IMR-90 (cell line): Measurements from ENCODE around the gene GCN1. TPM values are rescaled to one million over a fixed set of nuclear protein-coding genes. Genes with fewer than 3 reads are reported as not detected.

Experiments
- ATAC-seq: fragments of 200-7000 bp; cut with Tn5 transposase; 2 replicates; pipeline ENCODE4 v1.9.1; 2020; ENCODE audit warnings: low read depth, mild to moderate bottlenecking, moderate library complexity
- BruUV-seq: library from RNA; stranded (reverse); fragments of 400-500 nt; replicated peaks from 2 replicates; lab custom pipeline; 2021; lab: Mats Ljungman, UMichigan
- CTCF ChIA-PET: fragments of 300-600 bp; formaldehyde crosslinking; extraction: SDS; loops from one replicate; lab custom pipeline; 2021; ENCODE audit warnings: antibody characterized with exemption; lab: Yijun Ruan, JAX
- POLR2A ChIA-PET: fragments of 300-600 bp; sonication (Branson Sonifier 250); formaldehyde crosslinking; loops from one replicate; lab custom pipeline; 2022; ENCODE audit warnings: antibody characterized with exemption; ENCODE audit not compliant: unreplicated experiment; lab: Charles Lee
- DNase-seq: peaks from one replicate; pipeline ENCODE4 v3.0.0; 2013
- H2AFZ ChIP-seq: replicated peaks from 2 replicates; pipeline ENCODE3; 2013; ENCODE audit warnings: low read length, mild to moderate bottlenecking; ENCODE audit not compliant: poor library complexity
- H2AK5ac ChIP-seq: 2 replicates; pipeline ENCODE4 v1.6.1; 2013; ENCODE audit warnings: low read depth, low read length, inconsistent platforms
- H2AK9ac ChIP-seq: replicated peaks from 2 replicates; pipeline ENCODE3; 2013; ENCODE audit warnings: mild to moderate bottlenecking, low read depth, low read length, moderate library complexity; ENCODE audit not compliant: poor library complexity
- H2BK120ac ChIP-seq: 2 replicates; pipeline ENCODE4 v1.6.1; 2013; ENCODE audit warnings: low read depth, low read length, inconsistent platforms
- H2BK15ac ChIP-seq: 3 replicates; pipeline ENCODE4 v1.6.1; 2013; ENCODE audit warnings: low read depth, low read length, inconsistent platforms
- H2BK20ac ChIP-seq: 2 replicates; pipeline ENCODE4 v1.6.1; 2013; ENCODE audit warnings: low read depth, mild to moderate bottlenecking, inconsistent platforms, low read length, moderate library complexity
- H2BK5ac ChIP-seq: 2 replicates; pipeline ENCODE4 v1.6.1; 2013; ENCODE audit warnings: mild to moderate bottlenecking, low read depth, low read length, inconsistent platforms; ENCODE audit not compliant: poor library complexity, severe bottlenecking
- H3K14ac ChIP-seq: replicated peaks from 2 replicates; pipeline ENCODE4 v1.6.1; 2013; ENCODE audit warnings: low read depth, low read length, inconsistent platforms
- H3K18ac ChIP-seq: 2 replicates; pipeline ENCODE4 v1.6.1; 2013; ENCODE audit warnings: low read depth, low read length, control low read depth
- H3K23ac ChIP-seq: 2 replicates; pipeline ENCODE4 v1.6.1; 2013; ENCODE audit warnings: low read depth, low read length, inconsistent platforms
- H3K27ac ChIP-seq: 2 replicates; pipeline ENCODE4 v1.5.1; 2013; ENCODE audit warnings: mild to moderate bottlenecking, control low read depth, low read length; ENCODE audit not compliant: insufficient read depth
- H3K27me3 ChIP-seq: 2 replicates; pipeline ENCODE4 v1.6.1; 2013; ENCODE audit warnings: low read length; ENCODE audit not compliant: control insufficient read depth, insufficient read depth
- H3K36me3 ChIP-seq: 2 replicates; pipeline ENCODE4 v1.6.1; 2013; ENCODE audit warnings: low read length, mixed read lengths; ENCODE audit not compliant: control insufficient read depth, insufficient read depth
- H3K4ac ChIP-seq: 2 replicates; pipeline ENCODE4 v1.6.1; 2013; ENCODE audit warnings: low read depth, low read length, inconsistent platforms
- H3K4me1 ChIP-seq: 2 replicates; pipeline ENCODE4 v1.6.1; 2013; ENCODE audit warnings: low read length, mixed read lengths; ENCODE audit not compliant: control insufficient read depth, insufficient read depth
- H3K4me2 ChIP-seq: 2 replicates; pipeline ENCODE4 v1.6.1; 2013; ENCODE audit warnings: low read depth, mild to moderate bottlenecking, control low read depth, low read length, moderate library complexity
- H3K4me3 ChIP-seq: 2 replicates; pipeline ENCODE4 v1.5.1; 2013; ENCODE audit warnings: low read depth, mild to moderate bottlenecking, control low read depth, low read length, moderate library complexity; ENCODE audit not compliant: insufficient read depth
- H3K56ac ChIP-seq: 2 replicates; pipeline ENCODE4 v1.6.1; 2013; ENCODE audit warnings: low read length, inconsistent platforms; ENCODE audit not compliant: insufficient read depth; ENCODE audit errors: extremely low read depth
- H3K79me1 ChIP-seq, 2 experiments: 2 replicates each; pipeline ENCODE4 v1.6.1; 2013; ENCODE audit warnings: low read length in 2 of 2, inconsistent platforms in 1 of 2, low read depth in 1 of 2
- H3K9ac ChIP-seq: 2 replicates; pipeline ENCODE4 v1.6.1; 2013; ENCODE audit warnings: low read depth, low read length, control low read depth
- H3K9me1 ChIP-seq: 2 replicates; pipeline ENCODE4 v1.6.1; 2013; ENCODE audit warnings: low read length, inconsistent platforms; ENCODE audit not compliant: insufficient read depth
- H3K9me3 ChIP-seq: 2 replicates; pipeline ENCODE4 v1.6.1; 2013; ENCODE audit warnings: low read length; ENCODE audit not compliant: control insufficient read depth, insufficient read depth
- H4K20me1 ChIP-seq: 2 replicates; pipeline ENCODE4 v1.6.1; 2013; ENCODE audit warnings: low read length, inconsistent platforms; ENCODE audit not compliant: insufficient read depth
- H4K5ac ChIP-seq: 2 replicates; pipeline ENCODE4 v1.6.1; 2013; ENCODE audit warnings: mild to moderate bottlenecking, low read depth, low read length, control low read depth
- H4K8ac ChIP-seq, 2 experiments: 2 replicates each; pipeline ENCODE4 v1.6.1; 2013; ENCODE audit warnings: low read depth in 2 of 2, low read length in 2 of 2, control low read depth in 1 of 2, inconsistent platforms in 1 of 2
- H4K91ac ChIP-seq: 2 replicates; pipeline ENCODE4 v1.6.1; 2013; ENCODE audit warnings: low read depth, low read length, inconsistent platforms; ENCODE audit not compliant: insufficient read depth
- BHLHE40 ChIP-seq: fragments of 150-350 bp; IDR thresholded peaks from 2 replicates; pipeline ENCODE4 v1.6.1; 2016; ENCODE audit warnings: mild to moderate bottlenecking, low read depth, low read length
- CEBPB ChIP-seq: IDR thresholded peaks from 2 replicates; pipeline ENCODE4 v1.6.1; 2012; ENCODE audit warnings: low read depth, low read length, improper control_type of control experiment
- CTCF ChIP-seq: conservative IDR thresholded peaks from 2 replicates; pipeline ENCODE4 v1.5.1; 2012; ENCODE audit warnings: mild to moderate bottlenecking, low read depth, low read length, improper control_type of control experiment
- ELK1 ChIP-seq: fragments of 150-350 bp; IDR thresholded peaks from 2 replicates; pipeline ENCODE4 v1.6.1; 2016; ENCODE audit warnings: low read depth, mild to moderate bottlenecking, low read length, moderate library complexity, borderline replicate concordance
- MAFK ChIP-seq: IDR thresholded peaks from 2 replicates; pipeline ENCODE4 v1.6.1; 2012; ENCODE audit warnings: low read depth, low read length, improper control_type of control experiment
- MAZ ChIP-seq: IDR thresholded peaks from 2 replicates; pipeline ENCODE4 v1.6.1; 2012; ENCODE audit warnings: low read depth, mild to moderate bottlenecking, low read length, improper control_type of control experiment, moderate library complexity, borderline replicate concordance
- MXI1 ChIP-seq: IDR thresholded peaks from 2 replicates; pipeline ENCODE4 v1.6.1; 2012; ENCODE audit warnings: low read depth, mild to moderate bottlenecking, low read length, moderate library complexity, borderline replicate concordance
- NFE2L2 ChIP-seq: fragments of 150-350 bp; IDR thresholded peaks from 2 replicates; pipeline ENCODE4 v1.6.1; 2016; ENCODE audit warnings: low read depth, mild to moderate bottlenecking, low read length
- POLR2A ChIP-seq: IDR thresholded peaks from 2 replicates; pipeline ENCODE4 v1.6.1; 2012; ENCODE audit warnings: mild to moderate bottlenecking, low read depth, low read length
- RAD21 ChIP-seq: IDR thresholded peaks from 2 replicates; pipeline ENCODE4 v1.6.1; 2012; ENCODE audit warnings: low read length, improper control_type of control experiment
- RCOR1 ChIP-seq: IDR thresholded peaks from 2 replicates; pipeline ENCODE4 v1.6.1; 2012; ENCODE audit warnings: mild to moderate bottlenecking, low read length, improper control_type of control experiment; ENCODE audit not compliant: insufficient replicate concordance
- RFX5 ChIP-seq: IDR thresholded peaks from 2 replicates; pipeline ENCODE4 v1.8.0; 2012; ENCODE audit warnings: low read depth, mild to moderate bottlenecking, low read length, moderate library complexity
- SMC3 ChIP-seq: fragments of 150-350 bp; IDR thresholded peaks from 2 replicates; pipeline ENCODE4 v1.6.1; 2016; ENCODE audit warnings: low read depth, mild to moderate bottlenecking, antibody characterized with exemption, low read length, moderate library complexity
- USF2 ChIP-seq: fragments of 150-350 bp; IDR thresholded peaks from 2 replicates; pipeline ENCODE4 v1.6.1; 2017; ENCODE audit warnings: mild to moderate bottlenecking, antibody characterized with exemption, low read length, low read depth
- WGBS, 2 experiments: methylation state at CpG; one replicate each; pipeline versions ENCODE4 v1.1.5 to v1.1.7; 2013; ENCODE audit warnings: missing lambda C conversion rate in 2 of 2; ENCODE audit not compliant: insufficient read length in 1 of 2; ENCODE audit errors: extremely low coverage in 2 of 2; 5-methylcytosine and 5-hydroxymethylcytosine counted together
- dilution Hi-C: fragments of 300-500 bp; cut with HindIII; formaldehyde crosslinking; loops from one replicate; pipeline ENCODE4 v1.14.3; 2018; ENCODE audit warnings: low sequenced_read_pairs; ENCODE audit not compliant: unreplicated experiment
- in situ Hi-C: fragments of 300-500 bp; cut with MboI; formaldehyde crosslinking; loops from 3 replicates; pipeline ENCODE4 v1.14.3; 2019; ENCODE audit warnings: low sequenced_read_pairs, inconsistent platforms, mixed read lengths
- intact Hi-C: fragments of 100-400 bp; cut with micrococcal nuclease; formaldehyde crosslinking; loops from 2 replicates; pipeline ENCODE4 v1.10.0; 2022
- polyA plus RNA-seq, 3 experiments: library from polyadenylated mRNA; depleted of rRNA; stranded (reverse); fragments of >200 nt; gene quantifications; 2 replicates each; pipeline ENCODE4 v1.2.3, GENCODE V29; 2012; ENCODE audit warnings: low replicate concordance in 1 of 3
- total RNA-seq: library from RNA; depleted of rRNA; stranded (reverse); fragments of >200 nt; gene quantifications from 2 replicates; pipeline ENCODE4 v1.2.3, GENCODE V29; 2012

The GCN1 gene
- total and polyA plus RNA-seq, 2 of the 4 experiments (the other 2 are of a cell fraction), result 57.8 to 77.6 TPM

DNA sequence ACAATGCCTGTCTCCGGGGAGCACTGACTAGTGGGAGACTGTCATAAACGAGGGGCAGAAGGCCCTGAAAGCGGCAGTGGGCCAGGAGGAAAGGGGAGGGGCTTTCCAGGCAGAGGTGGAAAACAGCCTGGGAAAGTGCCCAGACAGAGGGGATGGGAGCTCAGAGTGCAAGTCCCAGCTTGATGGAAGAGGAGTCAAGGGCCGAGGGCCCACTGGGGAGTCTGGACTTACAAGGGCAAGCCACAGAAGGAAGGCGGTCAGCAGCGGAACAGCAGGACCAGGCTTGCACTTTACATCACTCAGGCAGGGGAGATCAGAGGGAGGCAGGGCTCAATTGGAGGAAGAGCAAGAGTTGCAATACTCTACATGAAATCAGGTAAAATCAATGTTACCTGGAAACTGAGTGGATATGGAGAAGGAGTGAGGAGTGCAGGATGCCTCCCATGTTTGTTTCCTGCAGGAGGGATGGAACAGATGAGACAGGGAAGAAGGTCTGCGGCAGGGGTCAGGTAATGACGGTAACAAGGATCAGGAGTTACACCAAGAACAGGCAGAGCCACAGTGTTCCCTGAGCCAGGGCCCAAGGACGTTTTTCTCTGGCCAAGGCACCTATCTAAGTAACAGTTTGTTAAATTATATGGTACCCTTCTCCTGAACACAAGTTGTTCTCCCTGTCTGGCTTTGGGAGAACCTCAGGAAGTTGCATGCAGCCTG is 47.2 kb upstream of the GCN1 start:
- in situ Hi-C loops (no loop called here), intact Hi-C loops (no loop called here), dilution Hi-C loops (no loop called here)
- DNase-seq (no peak), ATAC-seq (no peak)
- Histone ChIP-seq H3K4me1 (peaks cover 41% of the 10 kb centered on the region), H2BK120ac (no peak overlapping the region), H3K14ac (peak overlapping the region; percentile 19; the same call in 1 of the 2 replicates), H3K9me1 (peaks cover 53% of the 10 kb centered on the region), H3K18ac (no peak overlapping the region), H3K56ac (no peak overlapping the region), H3K23ac (peak overlapping the region; percentile 71), H2BK15ac (no peak overlapping the region), H3K4me2 (no peak overlapping the region), H3K27me3 (no peaks in the 10 kb centered on the region), H4K20me1 (peaks cover 64% of the 10 kb centered on the region), H2AK9ac (no peak overlapping the region), H4K91ac (peak overlapping the region; percentile 12; the same call in 1 of the 2 replicates), H3K9ac (no peak overlapping the region), H3K36me3 (peaks cover 5% of the 10 kb centered on the region), H2AK5ac (peak overlapping the region; percentile 23; the same call in 1 of the 2 replicates), H3K79me1 (peaks cover 4 to 74% of the 10 kb centered on the region in 2 experiments; a peak in 2 of 4 replicates), H2AFZ (no peak overlapping the region), H2BK5ac (peak overlapping the region; percentile 22), H3K27ac (no peak overlapping the region), H3K4me3 (no peak overlapping the region), H4K8ac (peak overlapping the region in 1 of 2 experiments; percentile 31; a peak in 1 of 4 replicates), H3K9me3 (no peaks in the 10 kb centered on the region), H4K5ac (no peak overlapping the region), H2BK20ac (no peak overlapping the region), H3K4ac (0 out of 2 replicates have a peak overlapping the region, but pooled peaks have one; percentile 25)
- TF ChIP-seq RAD21 (no peak), RCOR1 (no peak), RFX5 (no peak), NFE2L2 (no peak), USF2 (no peak), POLR2A (no peak), CTCF (no peak), ELK1 (no peak), MXI1 (no peak), SMC3 (no peak), MAFK (no peak), CEBPB (no peak), BHLHE40 (no peak), MAZ (no peak)
- no TSS peak for BruUV-seq
- POLR2A ChIA-PET, result no interaction called here
- CTCF ChIA-PET, result no interaction called here
- WGBS, 2 experiments, result 74% methylated on average over 6 of the region's 9 CpGs; no CpG with 5 or more reads in 1 of the 2 experiments
